GM18519 (cell line): ENCODE measurements around the gene GALNT2.

Experiments
- ATAC-seq: cut with Tn5 transposase; IDR thresholded peaks from one replicate; pipeline ENCODE4 v1.9.1; 2021; ENCODE audit warnings: mild to moderate bottlenecking, moderate library complexity; ENCODE audit not compliant: unreplicated experiment, low FRiP score

The GALNT2 gene

GRCh38 chr1:230248016-230248888 is 181.2 kb downstream of the GALNT2 start:
- no peak for ATAC-seq

GRCh38 chr1:230248889-230249270 is 181.8 kb downstream of the GALNT2 start:
- no peak for ATAC-seq

- no peak for ATAC-seq
Observed at GRCh38 chr1:230249695-230250480, 182.8 kb downstream of the GALNT2 start.

GRCh38 chr1:230250666-230251065 is 183.6 kb downstream of the GALNT2 start:
- no peak for ATAC-seq

- ATAC-seq: peak; percentile 72
Observed at GRCh38 chr1:230251644-230252191, 184.7 kb downstream of the GALNT2 start.

- no peak for ATAC-seq
Observed at GRCh38 chr1:230253150-230253549, 186.1 kb downstream of the GALNT2 start.

GRCh38 chr1:230254265-230254664 is 187.2 kb downstream of the GALNT2 start:
- no peak for ATAC-seq

- ATAC-seq: no peak
Observed at GRCh38 chr1:230255116-230255515, 188.1 kb downstream of the GALNT2 start.

GRCh38 chr1:230255991-230256390 is 189.0 kb downstream of the GALNT2 start:
- no peak for ATAC-seq

- ATAC-seq: no peak
Observed at GRCh38 chr1:230256896-230257295, 189.9 kb downstream of the GALNT2 start.

GRCh38 chr1:230259621-230260020 is 192.6 kb downstream of the GALNT2 start:
- no peak for ATAC-seq

- ATAC-seq: no peak
Observed at GRCh38 chr1:230260831-230261230, 193.8 kb downstream of the GALNT2 start.

GRCh38 chr1:230261928-230262650 is 195.1 kb downstream of the GALNT2 start:
- ATAC-seq: no peak

GRCh38 chr1:230262867-230263567 is 196.0 kb downstream of the GALNT2 start:
- ATAC-seq: no peak

- no peak for ATAC-seq
Observed at GRCh38 chr1:230263568-230264195, 196.6 kb downstream of the GALNT2 start.

- ATAC-seq: no peak
Observed at GRCh38 chr1:230264342-230264741, 197.3 kb downstream of the GALNT2 start.

GRCh38 chr1:230265200-230266115 is 198.4 kb downstream of the GALNT2 start:
- ATAC-seq: no peak

GRCh38 chr1:230266456-230266855 is 199.4 kb downstream of the GALNT2 start:
- ATAC-seq: no peak
